Adrenal gland (tissue), 12 donors: Measurements from ENCODE around the gene ACOT13. TPM values are rescaled to one million over a fixed set of nuclear protein-coding genes. Genes with fewer than 3 reads are reported as not detected.
A peak's percentile ranks its signal among the peaks of the same experiment; 100 is the strongest.

Experiments used
- DNase-seq, 7 donors: peaks; one replicate each; pipeline ENCODE4 v3.0.0-alpha.2; 2019 to 2020
- H3K27ac ChIP-seq, 5 donors: fragments of 200-600 bp; sonication (generic) in 4 of 5; 1 replicate in 3 of 5; 2 replicates in 2 of 5; pipeline versions ENCODE4 v1.5.1 to v1.8.0; 2016 to 2020; ENCODE audit warnings: mild to moderate bottlenecking in 1 of 5
- H3K27me3 ChIP-seq: fragments of 200-600 bp; 2 replicates; pipeline ENCODE4 v1.8.0; 2021
- H3K36me3 ChIP-seq, 2 donors: fragments of 200-600 bp; replicated peaks in 1 of 2; 1 replicate in 1 of 2; 2 replicates in 1 of 2; pipeline versions ENCODE4 v1.5.1 to v1.8.0; 2018 to 2022
- H3K4me1 ChIP-seq, 2 donors: fragments of 200-600 bp; replicated peaks in 1 of 2; 1 replicate in 1 of 2; 2 replicates in 1 of 2; pipeline versions ENCODE4 v1.5.1 to v1.8.0; 2018 to 2021
- H3K4me3 ChIP-seq, 4 donors: fragments of 200-600 bp; sonication (generic) in 3 of 4; one replicate each; pipeline ENCODE4 v1.5.1; 2016 to 2018
- H3K9me3 ChIP-seq, 3 donors: fragments of 200-600 bp; sonication (generic) in 1 of 3; replicated peaks in 1 of 3; 1 replicate in 2 of 3; 2 replicates in 1 of 3; pipeline versions ENCODE4 v1.5.1 to v1.8.0; 2016 to 2021
- POLR2A ChIP-seq, 2 donors: fragments of 450-650 bp; IDR thresholded peaks; one replicate each; pipeline ENCODE4 v1.6.1; 2017; ENCODE audit warnings: antibody characterized with exemption in 2 of 2, mild to moderate bottlenecking in 2 of 2, moderate library complexity in 1 of 2
- WGBS, 4 donors: extraction: QIAGEN DNeasy Blood & Tissue Kit in 2 of 4; methylation state at CpG; one replicate each; pipeline versions ENCODE4 v1.1.5 to v1.1.7; 2013 to 2017; 5-methylcytosine and 5-hydroxymethylcytosine counted together
- intact Hi-C, 2 donors: fragments of 100-400 bp; cut with DNase I; formaldehyde crosslinking; loops; one replicate each; pipeline versions ENCODE4 v1.14.1 to v1.15.0; 2022 to 2023
- polyA plus RNA-seq, 3 donors: library from polyadenylated mRNA; stranded (reverse); fragments of 200-250 nt in 2 of 3; fragments of 350-450 nt in 1 of 3; fragmentation: Illumina TruSeq in 1 of 3; extraction: RNeasy Lipid Tissue Mini Kit (QIAGEN cat#74804) in 1 of 3; gene quantifications; one replicate each; pipeline ENCODE4 v1.2.3, GENCODE V29; 2013 to 2014
- total RNA-seq, 9 donors: library from RNA; depleted of rRNA in 4 of 9; stranded (reverse); fragments of >200 nt in 4 of 9; fragments of 120-200 nt in 1 of 9; fragmentation: NEBNext Ultra II Directional in 1 of 9; extraction: Animal tissue kit (Norgen Biotek cat#: 25700) in 1 of 9; gene quantifications; one replicate each; pipeline versions ENCODE4 v1.1.0 to v1.2.4, GENCODE V29; 2013 to 2023
- TF ChIP-seq, protein P1 (sequence below), 6 experiments: fragments of 450-650 bp in 4 of 6; fragments of 200-600 bp in 2 of 6; sonication (generic) in 1 of 6; IDR thresholded peaks; 1 replicate in 5 of 6; 2 replicates in 1 of 6; pipeline versions ENCODE4 v1.5.1 to v1.8.0; 2016 to 2021; ENCODE audit warnings: antibody characterized with exemption in 6 of 6, mild to moderate bottlenecking in 2 of 6, moderate library complexity in 1 of 6
- donor health status: healthy with polysubstance abuse.
- donor health status: Bipolar disorder and iron deficiency.
- donor health status: DM: yes; HTN: yes; CAD: no.
- donor health status: DM: no; HTN: no; CAD: no.
- donor health status: DM: no; HTN: no; CAD: no.
- donor health status: DM: yes; HTN: yes; CAD: no.

Gene ACOT13
- total and polyA plus RNA-seq, 12 donors = 6.9 to 104 (median 21.7) TPM

DNA sequence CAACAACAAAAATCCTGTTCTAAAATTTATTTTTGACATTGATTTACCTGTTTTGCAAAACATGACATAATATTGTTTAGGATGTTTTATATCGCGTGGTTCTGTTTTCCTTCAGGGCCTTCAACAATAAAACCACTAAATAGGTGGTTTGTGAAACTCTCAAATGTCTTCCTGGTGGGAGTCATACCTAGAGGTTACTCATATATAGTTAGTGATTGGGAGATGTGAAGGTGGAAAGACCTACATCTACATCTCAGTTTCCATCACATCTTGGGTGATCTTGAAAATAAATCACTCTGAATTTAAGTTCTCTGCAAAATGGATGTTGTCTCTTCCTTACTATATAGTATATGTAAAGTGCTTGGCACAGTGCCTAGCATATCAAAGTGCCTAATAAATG lies 29.2 kb downstream of the ACOT13 start:
- Histone ChIP-seq H3K36me3 (no peaks in the 10 kb centered on the region), H3K27ac (no peak overlapping the region), H3K27me3 (no peaks in the 10 kb centered on the region), H3K4me1 (peaks cover 0 to 7% of the 10 kb centered on the region in 2 donors), H3K9me3 (no peaks in the 10 kb centered on the region), H3K4me3 (no peak overlapping the region)
- TF ChIP-seq, protein P1, sequence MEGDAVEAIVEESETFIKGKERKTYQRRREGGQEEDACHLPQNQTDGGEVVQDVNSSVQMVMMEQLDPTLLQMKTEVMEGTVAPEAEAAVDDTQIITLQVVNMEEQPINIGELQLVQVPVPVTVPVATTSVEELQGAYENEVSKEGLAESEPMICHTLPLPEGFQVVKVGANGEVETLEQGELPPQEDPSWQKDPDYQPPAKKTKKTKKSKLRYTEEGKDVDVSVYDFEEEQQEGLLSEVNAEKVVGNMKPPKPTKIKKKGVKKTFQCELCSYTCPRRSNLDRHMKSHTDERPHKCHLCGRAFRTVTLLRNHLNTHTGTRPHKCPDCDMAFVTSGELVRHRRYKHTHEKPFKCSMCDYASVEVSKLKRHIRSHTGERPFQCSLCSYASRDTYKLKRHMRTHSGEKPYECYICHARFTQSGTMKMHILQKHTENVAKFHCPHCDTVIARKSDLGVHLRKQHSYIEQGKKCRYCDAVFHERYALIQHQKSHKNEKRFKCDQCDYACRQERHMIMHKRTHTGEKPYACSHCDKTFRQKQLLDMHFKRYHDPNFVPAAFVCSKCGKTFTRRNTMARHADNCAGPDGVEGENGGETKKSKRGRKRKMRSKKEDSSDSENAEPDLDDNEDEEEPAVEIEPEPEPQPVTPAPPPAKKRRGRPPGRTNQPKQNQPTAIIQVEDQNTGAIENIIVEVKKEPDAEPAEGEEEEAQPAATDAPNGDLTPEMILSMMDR (IDR thresholded peaks at IDR 0.05) = no peak
- TF ChIP-seq POLR2A (IDR thresholded peaks at IDR 0.05) = no peak
- intact Hi-C loops = loop anchor here (5.0 to 10.0 kb wide), 2 partner anchors 114 to 271 kb away; no protein-coding TSS in a partner anchor
- DNase-seq = no peak
- 83 to 92% (median 89%) methylated on average over 2 of the region's 2 CpGs for WGBS, 4 donors

DNA sequence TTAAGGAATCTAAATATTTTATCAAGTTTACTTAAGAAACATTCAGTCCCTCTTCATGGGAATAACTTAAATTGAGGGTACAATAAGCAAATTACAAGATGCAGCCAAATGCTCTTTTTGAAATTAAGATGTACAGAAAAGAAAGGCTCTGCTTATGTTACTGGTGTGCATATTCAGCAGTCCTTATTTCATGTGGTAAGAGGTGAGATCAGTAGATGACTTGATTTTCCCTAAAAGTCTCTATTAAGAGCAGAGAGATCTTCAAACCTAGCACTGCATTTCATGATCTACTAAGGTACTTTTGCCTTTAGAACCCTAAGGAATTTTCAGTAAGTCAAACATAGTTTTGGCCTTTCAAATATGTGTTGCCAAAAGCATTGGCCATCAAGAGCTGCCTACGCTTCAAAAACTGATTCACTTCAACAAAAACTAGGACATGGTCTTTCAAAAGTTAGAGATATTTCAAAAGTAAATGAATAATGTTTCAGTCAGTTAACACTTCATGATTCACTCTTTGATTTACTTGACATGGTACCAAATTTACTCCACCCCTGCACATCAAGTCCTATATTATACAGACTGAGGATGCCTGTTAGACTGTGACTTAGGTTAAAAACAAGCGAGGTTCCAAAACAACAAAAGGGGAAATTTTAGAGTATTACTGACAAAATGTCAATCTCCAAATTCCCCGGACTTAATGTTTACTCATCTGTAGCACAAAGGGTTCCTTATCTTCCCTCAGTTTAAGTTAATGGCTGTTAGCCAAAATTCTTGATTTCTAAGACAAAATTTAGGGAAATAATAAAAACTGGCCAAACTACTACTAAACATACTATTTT lies 32.9 kb downstream of the ACOT13 start:
- no peak overlapping the region for H3K4me3 ChIP-seq
- TF ChIP-seq, protein P1 (IDR thresholded peaks at IDR 0.05) = no peak
- no peak for TF ChIP-seq POLR2A (IDR thresholded peaks at IDR 0.05)
- 37 to 51% (median 46%) methylated on average over 3 of the region's 3 CpGs for WGBS, 4 donors
- no peaks in the 10 kb centered on the region for H3K9me3 ChIP-seq
- H3K27me3 ChIP-seq = no peaks in the 10 kb centered on the region
- no peak for DNase-seq
- intact Hi-C loops = loop anchor here (5.0 to 10.0 kb wide), 2 partner anchors 117 to 275 kb away; no protein-coding TSS in a partner anchor
- peaks cover 0 to 24% of the 10 kb centered on the region in 2 donors for H3K36me3 ChIP-seq
- H3K4me1 ChIP-seq = peaks cover 0 to 7% of the 10 kb centered on the region in 2 donors
- peak overlapping the region in 1 of 5 donors; percentile 40 for H3K27ac ChIP-seq

DNA sequence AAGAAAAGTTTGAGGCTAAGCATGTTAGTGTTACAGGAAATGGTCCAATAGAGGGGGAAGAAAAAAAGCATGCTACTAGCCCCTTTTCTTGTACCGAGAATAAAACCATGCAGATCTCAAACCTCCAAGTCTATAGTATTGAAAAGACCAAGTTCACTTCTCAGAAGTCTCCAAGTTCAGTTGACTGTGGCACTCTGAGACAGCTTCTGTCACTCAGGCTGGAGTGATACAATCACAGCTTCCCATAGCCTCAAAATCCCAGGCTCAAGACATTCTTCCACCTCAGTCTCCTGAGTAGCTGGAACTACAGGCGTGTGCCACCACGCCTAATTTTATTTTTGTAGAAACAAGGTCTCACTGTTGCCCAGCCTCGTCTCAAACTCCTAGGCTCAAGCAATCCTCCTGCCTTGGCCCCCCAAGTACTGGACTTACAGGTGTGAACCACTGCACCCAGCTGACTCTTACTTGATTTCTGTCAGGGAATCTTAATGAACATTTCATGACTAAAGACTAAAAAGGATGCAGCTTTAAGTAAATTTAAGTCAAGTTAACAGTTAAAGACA lies 35.9 kb downstream of the ACOT13 start:
- intact Hi-C loops = no loop called here

DNA sequence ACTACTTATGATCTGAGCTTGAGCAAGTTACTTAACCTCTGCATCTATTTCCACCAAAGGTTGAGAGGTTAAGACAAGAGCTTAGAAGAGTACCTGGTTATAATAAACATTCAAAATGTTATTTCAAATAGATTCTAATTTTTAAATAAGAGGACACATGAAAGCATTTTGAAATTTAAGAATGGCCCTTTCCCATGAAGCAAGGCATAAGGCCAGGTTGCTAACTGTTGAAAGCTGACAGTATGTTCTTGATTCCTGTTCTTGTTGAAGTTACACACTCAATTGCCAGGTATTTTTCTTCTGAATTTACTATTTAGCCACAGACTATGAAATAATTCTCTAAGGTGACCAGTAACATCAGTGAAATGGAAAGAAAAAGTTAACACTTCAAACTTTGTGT lies 37.6 kb downstream of the ACOT13 start:
- Histone ChIP-seq H3K27me3 (no peaks in the 10 kb centered on the region), H3K4me3 (no peak overlapping the region), H3K36me3 (peaks cover 0 to 71% of the 10 kb centered on the region in 2 donors), H3K4me1 (peaks cover 0 to 7% of the 10 kb centered on the region in 2 donors), H3K27ac (no peak overlapping the region), H3K9me3 (no peaks in the 10 kb centered on the region)
- DNase-seq = no peak
- intact Hi-C loops = no loop called here
- TF ChIP-seq, protein P1 (IDR thresholded peaks at IDR 0.05) = no peak
- TF ChIP-seq POLR2A (IDR thresholded peaks at IDR 0.05) = no peak

More for the DNA sequence above, 35.9 kb downstream of the ACOT13 start:
- H3K4me1 ChIP-seq = peaks cover 0 to 7% of the 10 kb centered on the region in 2 donors
- H3K27ac ChIP-seq = no peak overlapping the region
- H3K9me3 ChIP-seq = no peaks in the 10 kb centered on the region
- H3K27me3 ChIP-seq = no peaks in the 10 kb centered on the region
- no peak for DNase-seq
- H3K36me3 ChIP-seq = peaks cover 0 to 54% of the 10 kb centered on the region in 2 donors
- H3K4me3 ChIP-seq = no peak overlapping the region
- TF ChIP-seq, protein P1 (IDR thresholded peaks at IDR 0.05) = no peak
- no peak for TF ChIP-seq POLR2A (IDR thresholded peaks at IDR 0.05)
- WGBS, 4 donors = 84 to 93% (median 86%) methylated on average over 4 of the region's 4 CpGs
